H9 (cell line): ENCODE measurements around the gene MBD2. TPM values are rescaled to one million over a fixed set of nuclear protein-coding genes. Genes with fewer than 3 reads are reported as not detected.

Experiments
- DNase-seq: peaks from one replicate; pipeline ENCODE4 v3.0.0-alpha.2; 2017
- H2AFZ ChIP-seq: one replicate; pipeline ENCODE4 v1.6.1; 2013; ENCODE audit warnings: mild to moderate bottlenecking, low read length, control low read depth, moderate library complexity
- H2AK5ac ChIP-seq: 2 replicates; pipeline ENCODE4 v1.6.1; 2013; ENCODE audit warnings: low read length, control low read depth, mixed read lengths; ENCODE audit not compliant: insufficient read length
- H2BK120ac ChIP-seq: one replicate; pipeline ENCODE4 v1.6.1; 2013; ENCODE audit warnings: low read depth, mild to moderate bottlenecking, low read length, control low read depth, inconsistent platforms; ENCODE audit not compliant: poor library complexity, severe bottlenecking
- H2BK12ac ChIP-seq: 2 replicates; pipeline ENCODE4 v1.6.1; 2013; ENCODE audit warnings: low read length, control low read depth, mixed read lengths, low read depth; ENCODE audit not compliant: insufficient read length
- H2BK15ac ChIP-seq: 2 replicates; pipeline ENCODE4 v1.6.1; 2013; ENCODE audit warnings: low read depth, low read length, control low read depth
- H2BK20ac ChIP-seq: one replicate; pipeline ENCODE4 v1.6.1; 2013; ENCODE audit warnings: low read depth, mild to moderate bottlenecking, low read length, control low read depth, inconsistent platforms; ENCODE audit not compliant: poor library complexity, severe bottlenecking
- H2BK5ac ChIP-seq: 2 replicates; pipeline ENCODE4 v1.6.1; 2013; ENCODE audit warnings: low read length, control low read depth, mixed read lengths; ENCODE audit not compliant: insufficient read length
- H3K14ac ChIP-seq: 2 replicates; pipeline ENCODE4 v1.6.1; 2013; ENCODE audit warnings: low read length, control low read depth; ENCODE audit not compliant: insufficient read depth
- H3K18ac ChIP-seq: 2 replicates; pipeline ENCODE4 v1.6.1; 2013; ENCODE audit warnings: low read depth, mild to moderate bottlenecking, mixed read lengths, low read length, control low read depth; ENCODE audit not compliant: insufficient read length
- H3K23ac ChIP-seq: 2 replicates; pipeline ENCODE4 v1.6.1; 2013; ENCODE audit warnings: low read length, control low read depth, mixed read lengths, low read depth; ENCODE audit not compliant: insufficient read length
- H3K23me2 ChIP-seq: 2 replicates; pipeline ENCODE4 v1.6.1; 2013; ENCODE audit warnings: low read depth, mild to moderate bottlenecking, mixed read lengths, low read length, control low read depth; ENCODE audit not compliant: insufficient read length, poor library complexity, severe bottlenecking
- H3K27ac ChIP-seq: 2 replicates; pipeline ENCODE4 v1.5.1; 2013; ENCODE audit warnings: low read length, control low read depth, mixed read lengths, low read depth; ENCODE audit not compliant: insufficient read length
- H3K27me3 ChIP-seq: 2 replicates; pipeline ENCODE4 v1.6.1; 2013; ENCODE audit warnings: low read length, control low read depth, inconsistent platforms; ENCODE audit not compliant: insufficient read depth
- H3K4ac ChIP-seq: 2 replicates; pipeline ENCODE4 v1.6.1; 2013; ENCODE audit warnings: low read depth, mild to moderate bottlenecking, control low read depth, inconsistent platforms, low read length, moderate library complexity
- H3K4me1 ChIP-seq: 2 replicates; pipeline ENCODE4 v1.6.1; 2013; ENCODE audit warnings: low read length, control low read depth, inconsistent platforms; ENCODE audit not compliant: insufficient read depth
- H3K4me2 ChIP-seq: 2 replicates; pipeline ENCODE4 v1.6.1; 2013; ENCODE audit warnings: low read length, control low read depth, mixed read lengths; ENCODE audit not compliant: insufficient read length, insufficient read depth
- H3K56ac ChIP-seq: 2 replicates; pipeline ENCODE4 v1.6.1; 2013; ENCODE audit warnings: low read depth, mild to moderate bottlenecking, mixed read lengths, low read length, control low read depth; ENCODE audit not compliant: insufficient read length
- H3K79me1 ChIP-seq: 2 replicates; pipeline ENCODE4 v1.6.1; 2013; ENCODE audit warnings: low read depth, mild to moderate bottlenecking, moderate library complexity, low read length, control low read depth, inconsistent platforms; ENCODE audit not compliant: insufficient read depth, poor library complexity, severe bottlenecking
- H3K79me2 ChIP-seq: 2 replicates; pipeline ENCODE4 v1.6.1; 2013; ENCODE audit warnings: low read length, control low read depth, inconsistent platforms; ENCODE audit not compliant: insufficient read depth
- H3K9ac ChIP-seq: 2 replicates; pipeline ENCODE4 v1.6.1; 2013; ENCODE audit warnings: low read length, control low read depth, mixed read lengths; ENCODE audit not compliant: insufficient read length; ENCODE audit errors: extremely low read depth
- H3K9me3 ChIP-seq: one replicate; pipeline ENCODE4 v1.6.1; 2013; ENCODE audit warnings: low read depth, low read length, inconsistent platforms; ENCODE audit not compliant: control insufficient read depth
- H3T11ph ChIP-seq: one replicate; pipeline ENCODE4 v1.6.1; 2013; ENCODE audit warnings: mild to moderate bottlenecking, low read length, control low read depth, inconsistent platforms
- H4K20me1 ChIP-seq: one replicate; pipeline ENCODE4 v1.6.1; 2013; ENCODE audit not compliant: control insufficient read depth, insufficient read length, insufficient read depth
- H4K5ac ChIP-seq: 2 replicates; pipeline ENCODE4 v1.6.1; 2013; ENCODE audit warnings: low read depth, mild to moderate bottlenecking, mixed read lengths, low read length, control low read depth; ENCODE audit not compliant: insufficient read length
- H4K8ac ChIP-seq: replicated peaks from 2 replicates; pipeline ENCODE4 v1.6.1; 2013; ENCODE audit warnings: low read length, control low read depth, mixed read lengths, low read depth; ENCODE audit not compliant: insufficient read length
- H4K91ac ChIP-seq: 2 replicates; pipeline ENCODE4 v1.6.1; 2013; ENCODE audit warnings: low read depth, mild to moderate bottlenecking, moderate library complexity, mixed read lengths, low read length, control low read depth; ENCODE audit not compliant: insufficient read length
- H3K27ac Mint-ChIP-seq, 3 experiments: 2 replicates in 2 of 3; 3 replicates in 1 of 3; pipeline ENCODE4 v1.8.0; 2020 to 2021; ENCODE audit warnings: mixed read lengths in 3 of 3, mild to moderate bottlenecking in 1 of 3, moderate library complexity in 1 of 3
- H3K27me3 Mint-ChIP-seq: 2 replicates; pipeline ENCODE4 v1.8.0; 2021; ENCODE audit warnings: low read depth, mild to moderate bottlenecking, moderate library complexity, mixed read lengths
- H3K36me3 Mint-ChIP-seq, 3 experiments: 2 replicates in 2 of 3; 3 replicates in 1 of 3; pipeline ENCODE4 v1.8.0; 2020 to 2021; ENCODE audit warnings: low read depth in 3 of 3, mixed read lengths in 3 of 3; ENCODE audit not compliant: insufficient read depth in 1 of 3
- H3K4me1 Mint-ChIP-seq, 2 experiments: 2 replicates each; pipeline ENCODE4 v1.8.0; 2020; ENCODE audit warnings: mixed read lengths in 2 of 2
- H3K4me3 Mint-ChIP-seq, 2 experiments: 2 replicates in 1 of 2; 3 replicates in 1 of 2; pipeline ENCODE4 v1.8.0; 2020 to 2021; ENCODE audit warnings: mild to moderate bottlenecking in 2 of 2, mixed read lengths in 2 of 2, moderate library complexity in 1 of 2
- H3K9me3 Mint-ChIP-seq, 2 experiments: 2 replicates in 1 of 2; 3 replicates in 1 of 2; pipeline ENCODE4 v1.8.0; 2020; ENCODE audit warnings: mild to moderate bottlenecking in 2 of 2, mixed read lengths in 2 of 2, moderate library complexity in 1 of 2
- CTCF ChIP-seq: fragments of 200-600 bp; sonication (generic); conservative IDR thresholded peaks from 3 replicates; pipeline ENCODE4 v1.8.0; 2021; ENCODE audit warnings: antibody characterized with exemption, mild to moderate bottlenecking
- WGBS: extraction: QIAGEN DNeasy Blood & Tissue Kit; methylation state at CpG from one replicate; pipeline ENCODE4 v1.1.7; 2013; ENCODE audit warnings: missing lambda C conversion rate, low lambda C conversion rate, mixed read lengths; ENCODE audit not compliant: insufficient read length; ENCODE audit errors: extremely low coverage; 5-methylcytosine and 5-hydroxymethylcytosine counted together
- total RNA-seq: library from RNA; stranded (reverse); gene quantifications from 2 replicates; pipeline ENCODE4 v1.2.1, GENCODE V29; 2021

MBD2 gene
- total RNA-seq, 1 experiment from 2014 or later = 34.0 TPM

GRCh38 chr18:54140641-54141040, 83.8 kb downstream of the MBD2 start:
- H3K4me2 ChIP-seq = no peak overlapping the region
- Mint-ChIP-seq H3K27ac (no peak overlapping the region), H3K4me3 (no peak overlapping the region), H3K9me3 (peaks cover 27 to 34% of the 10 kb centered on the region in 2 experiments), H3K36me3 (peaks cover 11 to 33% (median 17%) of the 10 kb centered on the region in 3 experiments), H3K4me1 (no peaks in the 10 kb centered on the region), H3K27me3 (no peaks in the 10 kb centered on the region)
- no peak overlapping the region for H2AK5ac ChIP-seq
- no peaks in the 10 kb centered on the region for H3K27me3 ChIP-seq
- H4K8ac ChIP-seq = no peak overlapping the region
- no peak overlapping the region for H2AFZ ChIP-seq
- no peak overlapping the region for H3K4ac ChIP-seq
- H3K79me1 ChIP-seq = no peaks in the 10 kb centered on the region
- H2BK15ac ChIP-seq = no peak overlapping the region
- no peaks in the 10 kb centered on the region for H3K79me2 ChIP-seq
- no peaks in the 10 kb centered on the region for H4K20me1 ChIP-seq
- no peak overlapping the region for H2BK20ac ChIP-seq
- DNase-seq = no peak
- H3K18ac ChIP-seq = no peak overlapping the region
- H3K56ac ChIP-seq = no peak overlapping the region
- H3K23me2 ChIP-seq = no peaks in the 10 kb centered on the region
- no peak overlapping the region for H3T11ph ChIP-seq
- no peak for TF ChIP-seq CTCF
- H3K27ac ChIP-seq = no peak overlapping the region
- peaks cover 11% of the 10 kb centered on the region for H3K9me3 ChIP-seq
- H3K14ac ChIP-seq = no peak overlapping the region
- no peak overlapping the region for H2BK120ac ChIP-seq
- no CpG with 5 or more reads among the region's 1 CpG for WGBS
- H4K91ac ChIP-seq = no peak overlapping the region
- no peak overlapping the region for H3K9ac ChIP-seq
- no peak overlapping the region for H2BK5ac ChIP-seq
- no peak overlapping the region for H2BK12ac ChIP-seq
- H3K23ac ChIP-seq = no peak overlapping the region
- no peaks in the 10 kb centered on the region for H3K4me1 ChIP-seq
- no peak overlapping the region for H4K5ac ChIP-seq
